Osteocyte (in vitro differentiated cells): ENCODE data around the gene RAB17. TPM values are rescaled to one million over a fixed set of nuclear protein-coding genes. Genes with fewer than 3 reads are reported as not detected.

Experiments used
- DNase-seq: peaks from one replicate; pipeline ENCODE4 v3.0.0; 2021; ENCODE audit warnings: mixed read lengths; ENCODE audit not compliant: unreplicated experiment; ENCODE audit errors: extremely low spot score
- H3K27ac Mint-ChIP-seq: one replicate; pipeline ENCODE4 v1.8.0; 2021; ENCODE audit warnings: mild to moderate bottlenecking, mixed read lengths; ENCODE audit not compliant: unreplicated experiment
- H3K27me3 Mint-ChIP-seq: one replicate; pipeline ENCODE4 v1.8.0; 2021; ENCODE audit warnings: mixed read lengths; ENCODE audit not compliant: unreplicated experiment
- H3K36me3 Mint-ChIP-seq: one replicate; pipeline ENCODE4 v1.8.0; 2021; ENCODE audit warnings: mixed read lengths; ENCODE audit not compliant: unreplicated experiment
- H3K4me1 Mint-ChIP-seq: one replicate; pipeline ENCODE4 v1.8.0; 2021; ENCODE audit warnings: mixed read lengths; ENCODE audit not compliant: unreplicated experiment
- H3K4me3 Mint-ChIP-seq: one replicate; pipeline ENCODE4 v1.8.0; 2021; ENCODE audit warnings: mild to moderate bottlenecking, moderate library complexity, mixed read lengths; ENCODE audit not compliant: unreplicated experiment
- H3K9me3 Mint-ChIP-seq: one replicate; pipeline ENCODE4 v1.8.0; 2021; ENCODE audit warnings: mixed read lengths; ENCODE audit not compliant: unreplicated experiment
- CTCF ChIP-seq: fragments of 200-600 bp; sonication (generic); IDR thresholded peaks from 2 replicates; pipeline ENCODE4 v1.5.0; 2021; ENCODE audit warnings: antibody characterized with exemption, mild to moderate bottlenecking, moderate library complexity
- total RNA-seq: library from RNA; stranded (reverse); gene quantifications from 2 replicates; pipeline ENCODE4 v1.2.1, GENCODE V29; 2021

Gene RAB17
- total RNA-seq, 1 donor from 2014 or later, result 5.2 TPM

DNA sequence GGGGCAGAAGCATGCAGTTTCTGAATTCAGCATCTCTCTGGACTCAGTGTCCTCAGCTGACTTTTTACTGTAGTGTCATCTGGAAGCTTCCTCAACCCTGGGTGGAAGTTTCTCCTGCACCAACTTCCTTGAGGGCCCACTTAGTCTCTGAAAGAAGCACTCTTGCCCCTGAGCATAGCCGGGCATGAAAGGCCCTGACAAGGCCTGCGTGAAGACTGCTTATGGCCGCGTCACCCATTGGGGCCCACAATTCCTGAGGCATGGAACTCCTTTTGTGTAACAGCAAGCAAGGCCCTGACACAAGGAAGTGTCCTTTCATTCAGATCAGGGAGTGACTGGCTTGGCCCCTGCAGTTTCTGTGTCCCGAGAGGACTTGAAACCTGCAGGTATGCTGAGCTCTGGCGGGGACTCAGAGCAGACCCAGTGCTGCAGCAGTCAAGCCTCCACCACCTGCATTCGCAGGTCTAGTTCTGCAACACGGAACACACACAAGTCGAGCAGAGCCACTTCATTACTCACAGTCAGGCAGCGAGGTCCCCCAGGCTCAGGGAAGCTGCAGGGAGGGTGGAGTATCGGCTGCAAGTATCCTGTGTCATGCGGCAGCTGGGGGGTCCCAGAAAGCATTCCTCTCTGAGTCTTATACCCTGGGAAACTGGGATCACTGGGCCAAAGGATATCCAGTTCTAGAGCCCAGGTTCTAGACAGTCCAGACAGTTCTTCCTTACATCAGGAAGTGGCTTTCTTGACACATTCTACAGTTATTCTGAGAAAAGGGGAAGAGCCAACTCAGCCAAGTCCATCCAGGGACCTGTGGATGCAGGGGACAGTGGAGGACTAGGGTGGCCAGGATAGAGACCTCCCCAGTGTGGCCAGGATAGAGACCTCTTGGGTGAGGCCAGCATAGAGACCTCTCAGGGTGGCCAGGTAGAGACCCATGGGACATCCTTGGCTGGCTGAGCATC, 59.8 kb downstream of the RAB17 start:
- Mint-ChIP-seq H3K27me3 (no peaks in the 10 kb centered on the region), H3K4me3 (no peak overlapping the region), H3K27ac (no peak overlapping the region), H3K9me3 (no peaks in the 10 kb centered on the region), H3K4me1 (no peaks in the 10 kb centered on the region), H3K36me3 (peaks cover 10% of the 10 kb centered on the region)
- no peak for TF ChIP-seq CTCF
- no peak for DNase-seq

DNA sequence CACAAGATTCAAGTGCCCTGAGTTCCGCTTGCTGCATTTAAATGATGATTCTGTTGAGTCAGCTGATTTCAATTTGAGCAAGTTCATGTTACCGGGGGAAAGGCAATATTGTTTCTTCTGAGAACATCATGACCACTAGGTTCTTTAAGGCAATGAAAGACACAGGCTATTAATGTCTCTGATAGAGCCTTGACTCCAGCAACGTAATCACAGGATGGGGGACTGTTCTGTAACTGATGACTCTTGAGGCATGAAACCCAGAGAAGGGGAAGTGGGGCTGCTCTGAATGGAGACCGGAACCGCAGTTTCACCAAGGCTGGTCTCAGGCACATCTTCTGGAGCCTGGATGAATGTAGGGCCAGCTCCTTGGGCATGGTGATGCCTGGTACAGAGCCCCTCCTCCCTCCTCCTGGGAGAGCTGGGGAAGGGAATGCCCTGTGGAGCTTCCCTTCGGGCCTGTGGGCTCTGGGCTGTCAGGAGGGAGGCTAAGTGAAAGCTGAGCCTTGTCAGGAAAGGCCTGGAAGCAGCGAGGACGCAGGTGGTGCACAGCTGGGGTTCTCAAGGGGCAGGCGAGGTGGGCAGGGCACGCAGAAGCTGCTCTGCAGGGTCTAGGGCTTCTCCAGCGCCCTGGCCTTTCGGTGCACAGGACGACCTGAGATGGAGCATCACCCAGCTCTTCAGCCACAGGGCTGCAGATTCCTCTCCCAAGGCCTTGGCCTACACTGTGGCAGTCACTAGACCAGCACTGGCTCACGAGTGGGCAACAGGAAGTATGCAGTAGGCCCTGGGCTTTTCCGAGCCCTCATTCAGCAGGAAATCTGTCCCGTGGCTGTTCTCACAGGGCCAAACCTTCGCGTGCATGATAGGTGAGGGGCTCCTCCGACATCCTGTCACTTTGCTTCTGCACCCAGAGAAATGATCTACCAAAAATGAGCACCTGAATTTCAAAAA, 60.8 kb downstream of the RAB17 start:
- no peak for DNase-seq
- Mint-ChIP-seq H3K9me3 (no peaks in the 10 kb centered on the region), H3K36me3 (peaks cover 10% of the 10 kb centered on the region), H3K4me1 (no peaks in the 10 kb centered on the region), H3K27me3 (no peaks in the 10 kb centered on the region), H3K4me3 (no peak overlapping the region), H3K27ac (no peak overlapping the region)
- no peak for TF ChIP-seq CTCF

GRCh38 chr2:237527766-237528165, 62.8 kb downstream of the RAB17 start:
- DNase-seq, result no peak
- Mint-ChIP-seq H3K36me3 (peaks cover 7% of the 10 kb centered on the region), H3K27me3 (no peaks in the 10 kb centered on the region), H3K27ac (no peak overlapping the region), H3K4me3 (no peak overlapping the region), H3K4me1 (no peaks in the 10 kb centered on the region), H3K9me3 (no peaks in the 10 kb centered on the region)
- no peak for TF ChIP-seq CTCF

DNA sequence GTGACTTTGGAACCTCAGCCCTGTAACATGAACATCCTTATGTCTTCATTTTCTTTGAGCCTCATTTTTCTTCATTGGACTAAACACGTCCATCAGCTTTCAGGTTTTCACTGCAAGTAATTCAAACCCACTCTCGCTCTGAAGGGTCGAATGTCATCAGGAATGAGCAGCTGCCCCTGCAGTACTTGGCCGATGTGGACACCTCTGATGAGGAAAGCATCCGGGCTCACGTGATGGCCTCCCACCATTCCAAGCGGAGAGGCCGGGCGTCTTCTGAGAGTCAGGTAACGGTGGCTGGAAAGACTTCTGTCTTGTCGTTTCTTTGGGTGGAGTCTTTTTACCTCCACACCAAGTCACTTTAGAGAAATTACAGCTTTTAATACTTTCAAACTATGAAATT, 63.3 kb downstream of the RAB17 start:
- no peak for DNase-seq
- H3K36me3 Mint-ChIP-seq, result peaks cover 7% of the 10 kb centered on the region
- no peak overlapping the region for H3K27ac Mint-ChIP-seq
- H3K9me3 Mint-ChIP-seq, result no peaks in the 10 kb centered on the region
- no peaks in the 10 kb centered on the region for H3K4me1 Mint-ChIP-seq
- H3K27me3 Mint-ChIP-seq, result no peaks in the 10 kb centered on the region
- no peak for TF ChIP-seq CTCF
- no peak overlapping the region for H3K4me3 Mint-ChIP-seq
